KMS-11 (cell line): Measurements from ENCODE around the gene MYH1.

Experiments used
- H2AFZ ChIP-seq: fragments of 200-600 bp; sonication (generic); 2 replicates; pipeline ENCODE4 v1.6.1; 2016; ENCODE audit warnings: antibody characterized with exemption, mixed run types, low read depth
- H3K27ac ChIP-seq: fragments of 200-600 bp; sonication (generic); 2 replicates; pipeline ENCODE4 v1.6.1; 2016; ENCODE audit warnings: mild to moderate bottlenecking, mixed run types
- H3K27me3 ChIP-seq: fragments of 200-600 bp; sonication (generic); 2 replicates; pipeline ENCODE4 v1.6.1; 2017; ENCODE audit warnings: mild to moderate bottlenecking, low read depth, mixed run types, moderate library complexity; ENCODE audit not compliant: insufficient read depth
- H3K36me3 ChIP-seq: fragments of 200-600 bp; sonication (generic); 2 replicates; pipeline ENCODE4 v1.6.1; 2017; ENCODE audit warnings: mild to moderate bottlenecking, mixed run types; ENCODE audit not compliant: insufficient read depth
- H3K4me1 ChIP-seq: fragments of 200-600 bp; sonication (generic); 2 replicates; pipeline ENCODE4 v1.6.1; 2016; ENCODE audit warnings: mild to moderate bottlenecking, low read depth, mixed run types; ENCODE audit not compliant: poor library complexity, severe bottlenecking
- H3K4me2 ChIP-seq: fragments of 200-600 bp; sonication (generic); 2 replicates; pipeline ENCODE4 v1.7.0; 2016; ENCODE audit warnings: mild to moderate bottlenecking, mixed run types
- H3K4me3 ChIP-seq: fragments of 200-600 bp; sonication (generic); IDR thresholded peaks from 2 replicates; pipeline ENCODE4 v1.6.1; 2017; ENCODE audit warnings: low read depth, low read length, mixed read lengths; ENCODE audit not compliant: insufficient read depth
- H3K79me2 ChIP-seq: fragments of 200-600 bp; sonication (generic); 2 replicates; pipeline ENCODE4 v1.6.1; 2016; ENCODE audit warnings: low read depth, mixed run types; ENCODE audit not compliant: insufficient read depth
- H3K9ac ChIP-seq: fragments of 200-600 bp; sonication (generic); 2 replicates; pipeline ENCODE4 v1.6.1; 2016; ENCODE audit warnings: mild to moderate bottlenecking, mixed run types
- H4K20me1 ChIP-seq: fragments of 200-600 bp; sonication (generic); 2 replicates; pipeline ENCODE4 v1.6.1; 2016; ENCODE audit warnings: mild to moderate bottlenecking, mixed run types; ENCODE audit not compliant: insufficient read depth
- TF ChIP-seq, protein P1 (sequence below): fragments of 200-600 bp; sonication (generic); conservative IDR thresholded peaks from 2 replicates; pipeline ENCODE4 v1.6.1; 2017; ENCODE audit warnings: low read depth, mild to moderate bottlenecking, antibody characterized with exemption, low read length, moderate library complexity, mixed read lengths

MYH1 gene

DNA sequence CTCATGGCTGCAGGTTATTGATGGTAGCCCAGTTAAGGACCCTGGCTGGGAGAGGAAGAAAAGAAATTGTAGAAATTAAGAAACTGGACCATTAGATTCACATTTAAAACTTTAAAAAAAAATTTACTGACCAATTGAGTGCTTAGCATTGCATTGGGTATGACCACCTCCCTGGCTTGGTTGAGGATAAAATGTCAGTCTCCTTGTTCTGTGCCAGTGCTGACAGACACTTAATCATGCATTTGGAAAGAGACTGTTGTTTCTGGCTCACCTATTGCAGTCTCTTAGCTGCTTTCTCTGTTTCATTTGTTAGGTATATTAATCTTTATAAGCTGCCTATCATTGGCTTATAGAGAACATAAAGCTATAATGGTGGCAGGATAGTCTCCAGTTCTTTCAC is 1.7 kb downstream of the MYH1 start:
- Histone ChIP-seq H3K27me3 (no peaks in the 10 kb centered on the region), H3K4me3 (no peak overlapping the region), H3K27ac (no peak overlapping the region), H3K36me3 (no peaks in the 10 kb centered on the region), H3K4me1 (no peaks in the 10 kb centered on the region), H3K9ac (no peak overlapping the region), H3K79me2 (no peaks in the 10 kb centered on the region), H4K20me1 (no peaks in the 10 kb centered on the region), H2AFZ (no peak overlapping the region), H3K4me2 (no peak overlapping the region)
- TF ChIP-seq, protein P1, sequence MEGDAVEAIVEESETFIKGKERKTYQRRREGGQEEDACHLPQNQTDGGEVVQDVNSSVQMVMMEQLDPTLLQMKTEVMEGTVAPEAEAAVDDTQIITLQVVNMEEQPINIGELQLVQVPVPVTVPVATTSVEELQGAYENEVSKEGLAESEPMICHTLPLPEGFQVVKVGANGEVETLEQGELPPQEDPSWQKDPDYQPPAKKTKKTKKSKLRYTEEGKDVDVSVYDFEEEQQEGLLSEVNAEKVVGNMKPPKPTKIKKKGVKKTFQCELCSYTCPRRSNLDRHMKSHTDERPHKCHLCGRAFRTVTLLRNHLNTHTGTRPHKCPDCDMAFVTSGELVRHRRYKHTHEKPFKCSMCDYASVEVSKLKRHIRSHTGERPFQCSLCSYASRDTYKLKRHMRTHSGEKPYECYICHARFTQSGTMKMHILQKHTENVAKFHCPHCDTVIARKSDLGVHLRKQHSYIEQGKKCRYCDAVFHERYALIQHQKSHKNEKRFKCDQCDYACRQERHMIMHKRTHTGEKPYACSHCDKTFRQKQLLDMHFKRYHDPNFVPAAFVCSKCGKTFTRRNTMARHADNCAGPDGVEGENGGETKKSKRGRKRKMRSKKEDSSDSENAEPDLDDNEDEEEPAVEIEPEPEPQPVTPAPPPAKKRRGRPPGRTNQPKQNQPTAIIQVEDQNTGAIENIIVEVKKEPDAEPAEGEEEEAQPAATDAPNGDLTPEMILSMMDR, result no peak

DNA sequence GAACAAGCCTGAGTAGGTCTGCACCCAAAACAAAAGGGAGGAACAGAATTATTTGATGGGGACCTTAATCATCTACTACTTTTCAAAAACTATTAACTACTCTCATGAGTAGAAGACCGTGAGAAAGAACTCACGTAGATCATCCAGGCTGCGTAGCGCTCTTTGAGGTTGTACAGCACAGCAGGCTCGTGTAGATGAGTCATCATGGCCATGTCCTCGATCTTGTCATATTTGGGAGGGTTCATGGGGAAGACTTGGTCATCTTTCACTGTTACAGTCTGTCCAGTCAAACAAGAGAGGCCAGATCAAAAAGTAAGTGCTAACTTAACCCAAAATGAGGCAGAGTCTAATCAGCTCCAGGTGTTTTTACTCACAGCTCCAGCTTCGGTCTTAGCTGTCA is 2.3 kb downstream of the MYH1 start:
- TF ChIP-seq, protein P1, result no peak
- no peaks in the 10 kb centered on the region for H3K27me3 ChIP-seq

DNA sequence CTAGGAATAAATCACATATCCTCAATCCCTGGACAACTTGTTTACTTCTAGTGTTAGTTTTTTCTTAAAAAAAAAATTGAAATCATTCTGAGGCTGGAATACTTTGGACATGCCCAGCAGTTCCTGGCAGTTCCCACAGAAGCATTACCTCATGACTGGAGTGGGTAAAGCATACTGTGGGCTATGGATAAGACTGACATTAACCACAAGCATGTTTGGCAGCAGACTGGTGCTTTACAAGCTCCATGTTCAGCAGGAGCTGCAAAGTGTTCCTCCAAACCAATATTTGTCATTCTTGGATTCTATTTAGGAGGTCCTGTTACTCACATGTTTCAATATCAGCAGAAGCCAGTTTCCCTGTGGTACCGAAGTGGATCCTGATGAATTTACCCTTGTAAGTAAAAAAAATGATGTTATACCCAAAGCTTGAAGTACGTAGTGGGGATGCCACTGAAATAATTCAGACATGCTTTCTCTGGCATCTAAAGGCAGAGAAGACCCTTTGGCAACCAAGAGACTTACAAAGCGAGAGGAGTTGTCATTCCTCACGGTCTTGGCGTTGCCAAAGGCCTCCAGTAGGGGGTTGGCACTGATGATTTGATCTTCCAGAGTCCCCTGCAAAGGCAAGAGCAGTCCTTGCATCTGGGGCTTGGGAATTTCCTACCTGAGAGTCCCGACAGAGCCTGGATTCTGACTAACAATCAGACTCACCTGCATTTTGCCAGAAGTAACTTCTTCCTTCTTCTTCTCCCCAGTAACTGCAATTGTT is 4.9 kb downstream of the MYH1 start:
- Histone ChIP-seq H3K36me3 (no peaks in the 10 kb centered on the region), H3K27me3 (no peaks in the 10 kb centered on the region), H4K20me1 (no peaks in the 10 kb centered on the region), H3K27ac (no peak overlapping the region), H3K79me2 (no peaks in the 10 kb centered on the region), H2AFZ (no peak overlapping the region), H3K9ac (no peak overlapping the region), H3K4me1 (no peaks in the 10 kb centered on the region), H3K4me2 (no peak overlapping the region), H3K4me3 (no peak overlapping the region)
- TF ChIP-seq, protein P1, result no peak

More for the DNA sequence above, 2.3 kb downstream of the MYH1 start:
- Histone ChIP-seq H3K4me3 (no peak overlapping the region), H3K4me1 (no peaks in the 10 kb centered on the region), H2AFZ (no peak overlapping the region), H4K20me1 (no peaks in the 10 kb centered on the region), H3K36me3 (no peaks in the 10 kb centered on the region), H3K9ac (no peak overlapping the region), H3K79me2 (no peaks in the 10 kb centered on the region), H3K4me2 (no peak overlapping the region), H3K27ac (no peak overlapping the region)

DNA sequence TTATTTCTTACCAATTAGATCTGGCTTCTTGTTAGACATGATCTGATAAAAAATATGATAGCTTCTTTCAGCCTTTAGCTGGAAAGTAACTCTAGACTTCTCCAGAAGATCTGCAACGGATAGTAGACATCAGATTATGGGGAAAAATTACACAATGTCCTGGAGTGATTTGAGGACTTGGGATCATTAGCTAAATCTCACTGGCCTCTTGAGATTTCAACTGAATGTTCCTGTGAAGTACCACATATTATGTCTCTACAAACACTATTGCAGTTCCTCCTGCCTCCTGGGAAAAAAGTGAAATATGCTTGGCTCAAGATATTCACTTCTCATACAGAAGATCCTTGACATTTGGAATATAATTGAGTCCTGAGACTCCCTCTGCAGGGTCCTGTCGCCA is 5.5 kb downstream of the MYH1 start:
- no peaks in the 10 kb centered on the region for H3K79me2 ChIP-seq
- TF ChIP-seq, protein P1, result no peak

More for the DNA sequence above, 5.5 kb downstream of the MYH1 start:
- H3K27ac ChIP-seq, result no peak overlapping the region
- no peak overlapping the region for H3K4me2 ChIP-seq
- H3K4me3 ChIP-seq, result no peak overlapping the region
- no peak overlapping the region for H3K9ac ChIP-seq
- no peak overlapping the region for H2AFZ ChIP-seq
- H4K20me1 ChIP-seq, result no peaks in the 10 kb centered on the region
- H3K4me1 ChIP-seq, result no peaks in the 10 kb centered on the region
- no peaks in the 10 kb centered on the region for H3K27me3 ChIP-seq
- no peaks in the 10 kb centered on the region for H3K36me3 ChIP-seq
